Mesothelial cell of epicardium (in vitro differentiated cells): ENCODE data around the gene PNPLA7. TPM values are rescaled to one million over a fixed set of nuclear protein-coding genes. Genes with fewer than 3 reads are reported as not detected.

Experiments
- DNase-seq, 2 experiments: peaks; one replicate each; pipeline ENCODE4 v3.0.0; 2021; ENCODE audit warnings: low spot score in 2 of 2; ENCODE audit not compliant: unreplicated experiment in 2 of 2
- H3K27ac Mint-ChIP-seq: 2 replicates; pipeline ENCODE4 v1.8.0; 2021; ENCODE audit warnings: mixed read lengths
- H3K27me3 Mint-ChIP-seq: 2 replicates; pipeline ENCODE4 v1.8.0; 2021; ENCODE audit warnings: low read depth, mixed read lengths
- H3K36me3 Mint-ChIP-seq: 2 replicates; pipeline ENCODE4 v1.8.0; 2021; ENCODE audit warnings: mixed read lengths
- H3K4me1 Mint-ChIP-seq: 2 replicates; pipeline ENCODE4 v1.8.0; 2021; ENCODE audit warnings: mixed read lengths
- H3K4me3 Mint-ChIP-seq: 2 replicates; pipeline ENCODE4 v1.8.0; 2021; ENCODE audit warnings: mild to moderate bottlenecking, moderate library complexity, mixed read lengths
- H3K9me3 Mint-ChIP-seq: 2 replicates; pipeline ENCODE4 v1.8.0; 2021; ENCODE audit warnings: mixed read lengths
- CTCF ChIP-seq: fragments of 200-600 bp; sonication (generic); IDR thresholded peaks from one replicate; pipeline ENCODE4 v1.5.0; 2021; ENCODE audit warnings: antibody characterized with exemption; ENCODE audit not compliant: unreplicated experiment
- total RNA-seq: library from RNA; stranded (reverse); gene quantifications from 3 replicates; pipeline ENCODE4 v1.2.1, GENCODE V29; 2021

The PNPLA7 gene
- total RNA-seq, 1 donor from 2014 or later, result 5.7 TPM

GRCh38 chr9:137429974-137430722 lies 120.1 kb downstream of the PNPLA7 start:
- Mint-ChIP-seq H3K27me3 (no peaks in the 10 kb centered on the region), H3K36me3 (no peaks in the 10 kb centered on the region), H3K27ac (no peak overlapping the region), H3K9me3 (no peaks in the 10 kb centered on the region), H3K4me3 (no peak overlapping the region), H3K4me1 (no peaks in the 10 kb centered on the region)
- TF ChIP-seq CTCF, result no peak
- DNase-seq, result peak in 1 of 2 experiments; percentile 19

- no peak overlapping the region for H3K4me3 Mint-ChIP-seq
- no peak for TF ChIP-seq CTCF
- H3K36me3 Mint-ChIP-seq, result no peaks in the 10 kb centered on the region
Observed at GRCh38 chr9:137429546-137429890, 120.7 kb downstream of the PNPLA7 start.

GRCh38 chr9:137428841-137429545 lies 121.2 kb downstream of the PNPLA7 start:
- no peak overlapping the region for H3K4me3 Mint-ChIP-seq
- peak in 1 of 2 experiments; percentile 10 for DNase-seq
- no peak overlapping the region for H3K27ac Mint-ChIP-seq
- H3K36me3 Mint-ChIP-seq, result no peaks in the 10 kb centered on the region
- no peaks in the 10 kb centered on the region for H3K27me3 Mint-ChIP-seq
- H3K9me3 Mint-ChIP-seq, result no peaks in the 10 kb centered on the region
- peaks cover 10% of the 10 kb centered on the region for H3K4me1 Mint-ChIP-seq
- TF ChIP-seq CTCF, result no peak

More at GRCh38 chr9:137429546-137429890, 120.7 kb downstream of the PNPLA7 start:
- Mint-ChIP-seq H3K9me3 (no peaks in the 10 kb centered on the region), H3K27ac (no peak overlapping the region), H3K27me3 (no peaks in the 10 kb centered on the region), H3K4me1 (peaks cover 6% of the 10 kb centered on the region)
- DNase-seq, result peak in 1 of 2 experiments; percentile 5

GRCh38 chr9:137428311-137428630 lies 121.9 kb downstream of the PNPLA7 start:
- Mint-ChIP-seq H3K4me3 (no peak overlapping the region), H3K4me1 (peaks cover 10% of the 10 kb centered on the region), H3K27ac (no peak overlapping the region), H3K36me3 (no peaks in the 10 kb centered on the region), H3K9me3 (no peaks in the 10 kb centered on the region), H3K27me3 (no peaks in the 10 kb centered on the region)
- TF ChIP-seq CTCF, result no peak
- no peak for DNase-seq

- DNase-seq, result peak in 1 of 2 experiments; percentile 16
- Mint-ChIP-seq H3K4me3 (no peak overlapping the region), H3K9me3 (no peaks in the 10 kb centered on the region), H3K27me3 (no peaks in the 10 kb centered on the region), H3K27ac (peak overlapping the region; percentile 44), H3K36me3 (no peaks in the 10 kb centered on the region), H3K4me1 (peaks cover 10% of the 10 kb centered on the region)
- TF ChIP-seq CTCF, result no peak
Observed at GRCh38 chr9:137427454-137428310, 122.5 kb downstream of the PNPLA7 start.
